MCF 10A (cell line): ENCODE measurements around the gene PRDM5. TPM values are rescaled to one million over a fixed set of nuclear protein-coding genes. Genes with fewer than 3 reads are reported as not detected.

Experiments used
- BruUV-seq: library from RNA; stranded (reverse); fragments of 400-500 nt; replicated peaks from 2 replicates; lab custom pipeline; 2021; lab: Mats Ljungman, UMichigan
- CTCF ChIA-PET: fragments of 300-600 bp; sonication (Branson Sonifier 250); formaldehyde crosslinking; extraction: SDS; loops from one replicate; lab custom pipeline; 2021; ENCODE audit warnings: antibody characterized with exemption, inconsistent platforms; lab: Yijun Ruan, JAX
- POLR2A ChIA-PET: fragments of 300-600, 350-650 bp; sonication (Branson Sonifier 250); formaldehyde crosslinking; extraction: SDS; loops from one replicate; lab custom pipeline; 2020; ENCODE audit warnings: antibody characterized with exemption, inconsistent platforms; lab: Yijun Ruan, JAX
- DNase-seq: peaks from one replicate; pipeline ENCODE4 v3.0.0-alpha.2; 2018; ENCODE audit not compliant: unreplicated experiment
- H3K27ac Mint-ChIP-seq: one replicate; pipeline ENCODE4 v1.8.0; 2022; ENCODE audit warnings: mild to moderate bottlenecking, low read depth, mixed read lengths; ENCODE audit not compliant: unreplicated experiment
- H3K27me3 Mint-ChIP-seq: one replicate; pipeline ENCODE4 v1.8.0; 2022; ENCODE audit warnings: mixed read lengths; ENCODE audit not compliant: insufficient read depth, unreplicated experiment
- H3K36me3 Mint-ChIP-seq: one replicate; pipeline ENCODE4 v1.8.0; 2022; ENCODE audit warnings: mild to moderate bottlenecking, moderate library complexity, mixed read lengths; ENCODE audit not compliant: insufficient read depth, unreplicated experiment
- H3K4me1 Mint-ChIP-seq: one replicate; pipeline ENCODE4 v1.8.0; 2022; ENCODE audit warnings: mixed read lengths; ENCODE audit not compliant: insufficient read depth, unreplicated experiment
- H3K4me3 Mint-ChIP-seq: one replicate; pipeline ENCODE4 v1.8.0; 2022; ENCODE audit warnings: mild to moderate bottlenecking, moderate library complexity, mixed read lengths; ENCODE audit not compliant: unreplicated experiment
- H3K9me3 Mint-ChIP-seq: one replicate; pipeline ENCODE4 v1.8.0; 2022; ENCODE audit warnings: mixed read lengths; ENCODE audit not compliant: unreplicated experiment
- intact Hi-C: fragments of 100-400 bp; cut with micrococcal nuclease; formaldehyde crosslinking; loops from 2 replicates; pipeline ENCODE4 v1.14.1; 2022
- total RNA-seq: library from RNA; stranded (reverse); gene quantifications from 2 replicates; pipeline ENCODE4 v1.2.3, GENCODE V29; 2022
- TF ChIP-seq, protein P1 (sequence below): fragments of 200-600 bp; IDR thresholded peaks from one replicate; pipeline ENCODE4 v1.8.0; 2022; ENCODE audit warnings: antibody characterized with exemption, mild to moderate bottlenecking; ENCODE audit not compliant: unreplicated experiment

Gene PRDM5
- total RNA-seq, 1 experiment from 2014 or later: 7.3 TPM

DNA sequence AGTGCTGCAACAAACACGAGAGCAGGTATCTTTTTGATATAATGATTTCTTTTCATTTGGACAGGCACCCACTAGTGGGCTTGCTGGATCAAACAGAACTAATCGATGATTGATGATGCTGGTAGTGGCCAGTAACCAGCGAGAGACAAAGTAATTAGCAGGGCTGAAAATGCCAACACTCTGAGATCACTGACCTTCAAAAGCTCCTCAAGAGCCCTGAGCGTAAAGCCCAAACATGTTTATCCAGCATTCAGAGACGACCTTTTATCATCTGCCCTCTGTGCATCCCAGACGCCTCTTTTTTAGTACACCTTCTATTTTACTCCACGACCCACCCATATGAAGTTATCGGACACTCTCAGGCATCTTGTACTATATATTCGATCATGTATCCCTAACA is 186.2 kb downstream of the PRDM5 start:
- no TSS peak for BruUV-seq
- DNase-seq: no peak
- Mint-ChIP-seq H3K4me3 (no peak overlapping the region), H3K4me1 (no peaks in the 10 kb centered on the region), H3K27ac (no peak overlapping the region), H3K9me3 (peaks cover 13% of the 10 kb centered on the region), H3K36me3 (peaks cover 6% of the 10 kb centered on the region), H3K27me3 (no peaks in the 10 kb centered on the region)
- CTCF ChIA-PET: no interaction called here
- POLR2A ChIA-PET: no interaction called here
- intact Hi-C loops: no loop called here
- TF ChIP-seq, protein P1, sequence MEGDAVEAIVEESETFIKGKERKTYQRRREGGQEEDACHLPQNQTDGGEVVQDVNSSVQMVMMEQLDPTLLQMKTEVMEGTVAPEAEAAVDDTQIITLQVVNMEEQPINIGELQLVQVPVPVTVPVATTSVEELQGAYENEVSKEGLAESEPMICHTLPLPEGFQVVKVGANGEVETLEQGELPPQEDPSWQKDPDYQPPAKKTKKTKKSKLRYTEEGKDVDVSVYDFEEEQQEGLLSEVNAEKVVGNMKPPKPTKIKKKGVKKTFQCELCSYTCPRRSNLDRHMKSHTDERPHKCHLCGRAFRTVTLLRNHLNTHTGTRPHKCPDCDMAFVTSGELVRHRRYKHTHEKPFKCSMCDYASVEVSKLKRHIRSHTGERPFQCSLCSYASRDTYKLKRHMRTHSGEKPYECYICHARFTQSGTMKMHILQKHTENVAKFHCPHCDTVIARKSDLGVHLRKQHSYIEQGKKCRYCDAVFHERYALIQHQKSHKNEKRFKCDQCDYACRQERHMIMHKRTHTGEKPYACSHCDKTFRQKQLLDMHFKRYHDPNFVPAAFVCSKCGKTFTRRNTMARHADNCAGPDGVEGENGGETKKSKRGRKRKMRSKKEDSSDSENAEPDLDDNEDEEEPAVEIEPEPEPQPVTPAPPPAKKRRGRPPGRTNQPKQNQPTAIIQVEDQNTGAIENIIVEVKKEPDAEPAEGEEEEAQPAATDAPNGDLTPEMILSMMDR: no peak

GRCh38 chr4:120733968-120734367 is 188.6 kb downstream of the PRDM5 start:
- Mint-ChIP-seq H3K4me1 (no peaks in the 10 kb centered on the region), H3K4me3 (no peak overlapping the region), H3K36me3 (peaks cover 6% of the 10 kb centered on the region), H3K27ac (no peak overlapping the region), H3K9me3 (no peaks in the 10 kb centered on the region), H3K27me3 (no peaks in the 10 kb centered on the region)
- TF ChIP-seq, protein P1: no peak
- POLR2A ChIA-PET: no interaction called here
- no peak for DNase-seq
- CTCF ChIA-PET: interaction anchor here (0.6 to 0.7 kb wide), 2 partner anchors 98 to 169 kb away, joined by 3 to 4 read pairs; no protein-coding TSS in a partner anchor
- intact Hi-C loops: no loop called here
- no TSS peak for BruUV-seq

DNA sequence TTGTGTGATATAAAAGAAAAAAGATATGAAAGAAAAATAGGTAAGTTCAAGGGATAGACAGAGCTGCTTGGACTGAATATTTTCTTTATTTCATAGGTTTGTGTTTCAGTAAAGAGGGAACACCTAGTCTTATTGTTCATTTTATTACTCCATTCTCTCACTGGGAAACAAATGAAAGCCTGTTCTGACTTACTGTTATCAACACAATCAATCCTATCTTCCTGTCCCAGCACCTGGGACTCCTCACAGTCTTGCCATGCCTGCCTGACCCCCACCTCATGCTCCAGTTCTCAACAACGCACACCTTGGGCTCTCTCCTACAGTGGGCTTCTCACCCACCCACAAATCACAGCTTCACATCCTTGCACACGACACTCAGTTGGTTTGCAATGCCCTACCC is 189.5 kb downstream of the PRDM5 start:
- no peaks in the 10 kb centered on the region for H3K9me3 Mint-ChIP-seq
- H3K27me3 Mint-ChIP-seq: no peaks in the 10 kb centered on the region
- BruUV-seq: no TSS peak
- intact Hi-C loops: no loop called here
- ChIA-PET POLR2A (no interaction called here), CTCF (interaction anchor here (0.6 to 0.7 kb wide), 2 partner anchors 99 to 169 kb away, joined by 3 to 4 read pairs; no protein-coding TSS in a partner anchor)
- DNase-seq: no peak
- no peaks in the 10 kb centered on the region for H3K4me1 Mint-ChIP-seq
- H3K27ac Mint-ChIP-seq: no peak overlapping the region
- TF ChIP-seq, protein P1: no peak
- peaks cover 6% of the 10 kb centered on the region for H3K36me3 Mint-ChIP-seq
- H3K4me3 Mint-ChIP-seq: no peak overlapping the region

DNA sequence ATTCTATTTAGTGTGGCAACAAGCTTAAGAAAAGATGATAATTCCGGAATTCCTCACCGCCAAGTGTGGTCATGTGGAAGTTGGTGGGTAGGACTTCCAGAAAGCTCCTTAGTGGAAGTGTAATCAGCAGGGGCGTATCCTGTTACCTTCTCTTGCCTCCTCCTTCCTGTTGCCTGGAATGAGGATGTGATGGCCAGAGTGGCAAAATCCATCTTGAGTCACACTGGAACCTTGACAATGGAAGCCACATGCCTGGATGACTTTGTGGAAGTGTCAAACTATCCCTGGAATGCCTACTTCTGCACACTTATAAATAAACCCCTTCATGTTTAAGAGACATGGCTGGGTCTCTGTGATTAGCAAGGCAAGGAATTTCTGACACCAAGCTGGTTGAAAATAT is 191.0 kb downstream of the PRDM5 start:
- CTCF ChIA-PET: interaction anchor here (0.6 kb wide), 2 partner anchors 174 to 372 kb away, joined by 3 to 4 read pairs; no protein-coding TSS in a partner anchor
- H3K36me3 Mint-ChIP-seq: peaks cover 6% of the 10 kb centered on the region
- H3K4me3 Mint-ChIP-seq: no peak overlapping the region
- DNase-seq: no peak
- BruUV-seq: no TSS peak
- H3K4me1 Mint-ChIP-seq: no peaks in the 10 kb centered on the region
- no peaks in the 10 kb centered on the region for H3K27me3 Mint-ChIP-seq
- TF ChIP-seq, protein P1: no peak
- intact Hi-C loops: no loop called here
- no peak overlapping the region for H3K27ac Mint-ChIP-seq
- POLR2A ChIA-PET: no interaction called here
- no peaks in the 10 kb centered on the region for H3K9me3 Mint-ChIP-seq
